ENCODE results near the gene MLXIP. TPM values are rescaled to one million over a fixed set of nuclear protein-coding genes. Genes with fewer than 3 reads are reported as not detected.
A peak's percentile ranks its signal among the peaks of the same experiment; 100 is the strongest.

MLXIP gene
- total RNA-seq, 1 donor from 2014 or later, result 89.7 TPM

GRCh38 chr12:122185494-122186082, 107.0 kb downstream of the MLXIP start:
- DNase-seq (ENCODE audit: low spot score), result no peak

- DNase-seq (ENCODE audit: low spot score), result no peak
Measured at GRCh38 chr12:122187466-122187865, 108.9 kb downstream of the MLXIP start.

GRCh38 chr12:122189626-122190475, 111.3 kb downstream of the MLXIP start:
- no peak for DNase-seq (ENCODE audit: low spot score)

GRCh38 chr12:122190842-122191668, 112.5 kb downstream of the MLXIP start:
- peak; percentile 58 for DNase-seq (ENCODE audit: low spot score)

GRCh38 chr12:122192441-122192840, 113.9 kb downstream of the MLXIP start:
- no peak for DNase-seq (ENCODE audit: low spot score)

- DNase-seq (ENCODE audit: low spot score), result no peak
Measured at GRCh38 chr12:122194804-122195203, 116.2 kb downstream of the MLXIP start.

GRCh38 chr12:122195405-122195804, 116.8 kb downstream of the MLXIP start:
- no peak for DNase-seq (ENCODE audit: low spot score)

Other genes with a start within 250 kb of the MLXIP start
- 2.8 TPM for gene HPD, start 219.9 kb upstream of the MLXIP start, total RNA-seq
- 48.8 TPM for gene PSMD9, start 190.0 kb upstream of the MLXIP start, total RNA-seq
- gene CFAP251, start 160.2 kb upstream of the MLXIP start, total RNA-seq, result 7.0 TPM
- gene BCL7A, start 56.9 kb upstream of the MLXIP start, total RNA-seq, result 17.7 TPM
- gene IL31, start 95.5 kb downstream of the MLXIP start, total RNA-seq, result not detected
- gene LRRC43, start 104.4 kb downstream of the MLXIP start, total RNA-seq, result 3.5 TPM
- gene B3GNT4, start 125.0 kb downstream of the MLXIP start, total RNA-seq, result 0.23 TPM
- 48.1 TPM for gene DIABLO, start 147.3 kb downstream of the MLXIP start, total RNA-seq
- gene VPS33A, start 187.7 kb downstream of the MLXIP start, total RNA-seq, result 18.7 TPM

All from mucosa of gallbladder (tissue), 1 donor.